Measurements from ENCODE around the gene ZNF662.

ZNF662 gene

DNA sequence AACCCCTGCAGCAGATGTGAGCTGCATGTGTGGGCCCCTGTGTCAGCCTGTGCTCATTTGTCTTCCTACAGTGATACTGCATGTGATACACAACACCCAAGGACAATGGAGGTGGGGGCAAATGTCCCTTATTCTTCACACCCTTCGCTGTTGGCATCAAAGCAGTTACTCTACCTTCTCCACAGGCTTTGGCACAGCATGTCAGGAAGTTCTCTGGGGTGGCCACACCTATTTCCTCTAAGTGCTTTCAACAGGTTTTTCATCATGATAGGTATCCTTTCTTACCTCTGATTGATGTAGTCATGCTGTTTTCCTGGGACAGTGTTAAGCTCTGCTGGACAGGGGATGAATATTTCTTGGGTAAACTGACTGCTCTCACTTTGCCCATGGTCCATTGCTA lies 29.5 kb downstream of the ZNF662 start:
- no peak for DNase-seq (ENCODE audit: extremely low read depth in 1 of 2, low read depth in 1 of 2)

- no peak for DNase-seq (ENCODE audit: extremely low read depth in 1 of 2, low read depth in 1 of 2)
Measured at GRCh38 chr3:42936157-42936981, 30.4 kb downstream of the ZNF662 start.

- no peak for DNase-seq (ENCODE audit: extremely low read depth in 1 of 2, low read depth in 1 of 2)
Measured at GRCh38 chr3:42937334-42937733, 31.4 kb downstream of the ZNF662 start.

GRCh38 chr3:42942693-42943092 lies 36.8 kb downstream of the ZNF662 start:
- DNase-seq (ENCODE audit: extremely low read depth in 1 of 2, low read depth in 1 of 2) = no peak

GRCh38 chr3:42946050-42946449 lies 40.1 kb downstream of the ZNF662 start:
- DNase-seq (ENCODE audit: extremely low read depth in 1 of 2, low read depth in 1 of 2) = no peak

- DNase-seq (ENCODE audit: extremely low read depth in 1 of 2, low read depth in 1 of 2) = no peak
Measured at GRCh38 chr3:42957573-42957972, 51.6 kb downstream of the ZNF662 start.

DNA sequence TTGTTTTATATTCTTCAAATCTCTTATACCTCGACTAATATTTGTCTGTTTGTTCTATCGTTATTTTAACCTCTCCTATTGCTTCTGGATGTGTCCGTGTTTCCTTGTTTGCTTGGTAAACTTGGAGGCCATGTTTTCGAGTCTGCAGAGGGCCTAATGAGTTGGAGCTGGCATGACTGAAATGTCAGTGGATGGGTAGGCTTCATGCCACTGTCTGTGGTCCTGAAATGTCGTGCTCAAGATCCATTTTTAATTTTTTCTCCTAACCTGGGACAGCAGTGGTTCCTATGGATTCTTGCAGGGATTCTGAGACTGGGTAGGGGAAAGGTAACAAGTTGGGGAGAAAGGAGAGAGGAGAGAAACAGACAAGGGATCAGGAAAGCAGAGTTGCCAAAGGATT lies 54.3 kb downstream of the ZNF662 start:
- no peak for DNase-seq (ENCODE audit: extremely low read depth in 1 of 2, low read depth in 1 of 2)

- no peak for DNase-seq (ENCODE audit: extremely low read depth in 1 of 2, low read depth in 1 of 2)
Measured at GRCh38 chr3:42960786-42961185, 54.8 kb downstream of the ZNF662 start.

DNA sequence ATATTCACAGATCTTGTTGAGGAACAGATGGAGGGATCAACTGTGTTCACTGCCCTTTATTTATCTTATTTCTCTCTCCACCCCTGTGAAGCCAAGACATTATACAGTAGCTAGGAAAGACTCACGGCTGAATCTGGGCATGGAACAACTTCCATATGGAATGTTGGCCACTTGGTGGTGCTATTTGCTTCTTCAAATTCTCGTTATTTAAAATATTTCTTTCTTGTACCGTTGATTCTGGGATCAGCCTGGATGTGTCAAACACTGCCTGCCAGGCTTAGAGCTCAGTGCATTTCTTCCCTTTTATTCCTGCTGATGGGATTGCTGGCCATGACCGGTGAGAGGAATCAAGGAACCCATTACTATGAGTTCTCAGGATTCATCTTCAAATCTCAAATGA lies 55.7 kb downstream of the ZNF662 start:
- no peak for DNase-seq (ENCODE audit: extremely low read depth in 1 of 2, low read depth in 1 of 2)

DNA sequence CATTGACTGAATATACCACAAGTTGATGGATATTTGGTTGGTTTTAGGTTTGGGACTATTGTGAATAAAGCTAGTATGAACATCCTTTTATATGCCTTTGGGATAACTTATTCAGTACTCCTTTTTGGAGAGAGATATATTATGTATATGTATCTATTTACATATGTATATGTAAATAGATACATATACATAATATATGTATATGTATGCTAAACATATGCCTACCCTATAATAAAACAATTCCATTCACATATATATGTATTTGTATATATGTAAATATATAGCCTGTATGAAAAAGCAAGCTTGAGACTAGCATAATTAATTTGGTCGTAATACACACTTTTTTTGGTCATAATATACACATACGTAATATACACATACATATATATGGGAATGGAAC lies 57.3 kb downstream of the ZNF662 start:
- DNase-seq (ENCODE audit: extremely low read depth in 1 of 2, low read depth in 1 of 2) = no peak

GRCh38 chr3:42964266-42964665 lies 58.3 kb downstream of the ZNF662 start:
- DNase-seq (ENCODE audit: extremely low read depth in 1 of 2, low read depth in 1 of 2) = no peak
